GM18526 (cell line): ENCODE measurements around the gene LAMC2.

Source experiments
- POLR2A ChIP-seq: IDR thresholded peaks from 3 replicates; pipeline ENCODE4 v1.6.1; 2011; ENCODE audit not compliant: insufficient read length; ENCODE audit errors: extremely low read depth

LAMC2 gene

GRCh38 chr1:183185941-183186490 lies at the start of gene LAMC2:
TSS of gene LAMC2 (plus strand) at chr1:183186264. CDS start at chr1:183186353, 89 bp downstream.
- TF ChIP-seq POLR2A, result no peak

- TF ChIP-seq POLR2A, result no peak
Observed at GRCh38 chr1:183137782-183138181, 48.3 kb upstream of the LAMC2 start.

DNA sequence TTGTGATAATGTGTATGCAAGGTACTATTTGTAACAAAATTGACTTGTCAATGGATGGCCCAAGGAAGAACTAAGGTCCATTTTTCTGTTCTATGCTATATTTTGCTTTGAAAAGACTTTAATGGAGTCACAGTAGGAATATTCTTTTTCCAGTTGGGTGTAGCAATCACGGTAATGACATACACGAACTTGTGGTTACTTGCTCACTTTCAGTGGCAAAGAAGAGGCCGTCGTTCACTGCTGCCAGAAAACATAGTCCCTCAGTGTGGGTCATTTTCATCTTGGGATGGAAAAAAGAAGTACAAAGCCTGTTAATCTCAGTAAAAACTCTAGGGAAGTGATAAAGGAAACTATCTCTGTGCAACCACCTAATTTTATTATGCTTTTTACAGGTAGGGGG lies 47.8 kb upstream of the LAMC2 start:
- no peak for TF ChIP-seq POLR2A

GRCh38 chr1:183139281-183139942 lies 46.7 kb upstream of the LAMC2 start:
- TF ChIP-seq POLR2A, result no peak

DNA sequence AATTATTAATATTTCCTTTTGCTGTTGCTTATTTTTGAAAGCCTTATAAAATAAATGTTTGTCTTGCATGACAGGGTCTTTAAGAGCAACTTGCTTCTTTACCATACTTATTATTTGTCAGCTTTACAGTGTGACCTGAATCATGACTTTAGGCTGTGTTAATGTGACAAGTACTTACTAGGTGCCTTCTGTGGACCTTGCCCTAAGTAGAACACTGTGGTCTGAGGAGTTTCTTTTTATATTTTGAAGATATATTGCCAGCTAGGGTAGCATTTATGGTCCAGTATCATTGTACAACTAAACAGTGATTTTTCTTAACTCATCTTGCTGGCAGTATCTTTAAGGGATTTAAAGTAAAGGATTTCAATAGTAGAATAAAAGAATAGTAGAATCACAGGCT lies 45.4 kb upstream of the LAMC2 start:
- TF ChIP-seq POLR2A, result no peak

DNA sequence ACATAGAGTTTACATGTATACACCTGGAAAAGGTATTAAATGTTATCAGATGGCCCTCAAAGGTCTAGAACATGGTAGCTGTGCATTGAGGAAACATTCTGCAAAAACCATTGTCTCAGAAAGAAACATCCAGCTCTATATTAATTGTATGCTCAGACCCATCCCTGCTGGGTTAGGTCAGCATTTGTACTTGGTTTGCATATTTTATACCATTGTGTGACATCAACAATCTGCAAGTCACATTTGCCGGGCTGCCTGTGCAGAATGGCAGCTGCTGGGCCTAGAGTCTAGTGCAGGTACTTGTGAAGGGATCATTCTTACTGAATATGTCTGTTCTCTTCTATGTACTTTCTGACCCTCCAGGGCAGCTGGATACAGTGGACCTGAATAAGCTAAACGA lies 43.9 kb upstream of the LAMC2 start:
- no peak for TF ChIP-seq POLR2A

GRCh38 chr1:183143576-183144315 lies 42.3 kb upstream of the LAMC2 start:
- TF ChIP-seq POLR2A, result no peak

DNA sequence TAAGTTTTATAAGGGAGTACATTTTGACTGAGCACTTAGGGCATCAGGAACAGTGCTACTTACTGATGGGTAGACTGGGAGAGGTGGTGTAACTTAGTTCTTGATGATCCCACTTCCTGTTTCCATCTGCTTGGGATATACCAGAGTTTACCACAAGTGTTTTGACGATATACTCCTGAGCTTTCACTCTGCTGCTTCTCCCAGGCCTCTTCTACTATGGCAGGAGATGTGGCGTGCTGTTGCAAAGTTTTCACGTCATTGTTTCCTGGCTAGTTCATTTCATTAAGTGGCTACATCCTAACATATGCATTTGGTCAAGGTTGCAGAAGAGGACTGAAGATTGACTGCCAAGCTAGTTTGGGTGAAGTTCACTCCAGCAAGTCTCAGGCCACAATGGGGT lies 41.3 kb upstream of the LAMC2 start:
- TF ChIP-seq POLR2A, result no peak

- no peak for TF ChIP-seq POLR2A
Observed at GRCh38 chr1:183147735-183148134, 38.3 kb upstream of the LAMC2 start.

- TF ChIP-seq POLR2A, result no peak
Observed at GRCh38 chr1:183148599-183148998, 37.5 kb upstream of the LAMC2 start.

- TF ChIP-seq POLR2A, result no peak
Observed at GRCh38 chr1:183149273-183149672, 36.8 kb upstream of the LAMC2 start.

DNA sequence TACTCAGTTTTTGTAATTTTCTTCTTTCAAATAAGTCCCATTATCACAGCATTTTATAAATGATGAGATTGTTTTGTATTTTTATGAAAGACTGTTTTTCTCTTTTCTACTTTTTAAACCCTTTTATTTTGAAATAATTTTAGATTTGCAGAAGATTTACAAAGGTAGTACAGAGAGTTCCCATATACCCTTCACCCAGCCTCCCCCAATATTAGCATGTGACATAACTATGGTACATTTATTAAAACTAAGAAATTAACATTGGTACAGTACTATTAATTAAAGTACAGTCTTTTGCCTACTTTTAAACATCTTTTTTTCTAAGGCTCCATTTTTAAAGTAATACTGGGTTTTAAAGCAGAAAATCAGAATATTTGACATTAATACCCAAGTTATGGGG lies 35.6 kb upstream of the LAMC2 start:
- no peak for TF ChIP-seq POLR2A

DNA sequence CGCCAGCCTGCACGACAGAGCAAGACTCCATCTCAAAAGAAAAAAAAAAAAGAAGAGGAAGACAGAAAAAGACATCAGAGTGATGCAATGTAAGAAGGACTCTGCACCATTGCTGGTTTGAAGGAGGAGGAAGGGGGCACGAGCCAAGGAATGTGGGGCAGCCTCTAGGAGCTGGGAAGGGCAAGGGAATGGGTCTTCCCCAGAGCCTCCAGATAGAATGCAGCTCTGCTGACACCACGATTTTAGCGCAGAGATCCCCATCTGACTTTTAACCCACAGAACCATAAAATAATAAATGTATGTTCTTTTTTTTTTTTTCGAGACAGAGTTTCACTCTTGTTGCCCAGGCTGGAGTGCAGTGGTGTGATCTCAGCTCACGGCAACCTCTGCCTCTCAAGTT lies 33.9 kb upstream of the LAMC2 start:
- TF ChIP-seq POLR2A, result no peak

DNA sequence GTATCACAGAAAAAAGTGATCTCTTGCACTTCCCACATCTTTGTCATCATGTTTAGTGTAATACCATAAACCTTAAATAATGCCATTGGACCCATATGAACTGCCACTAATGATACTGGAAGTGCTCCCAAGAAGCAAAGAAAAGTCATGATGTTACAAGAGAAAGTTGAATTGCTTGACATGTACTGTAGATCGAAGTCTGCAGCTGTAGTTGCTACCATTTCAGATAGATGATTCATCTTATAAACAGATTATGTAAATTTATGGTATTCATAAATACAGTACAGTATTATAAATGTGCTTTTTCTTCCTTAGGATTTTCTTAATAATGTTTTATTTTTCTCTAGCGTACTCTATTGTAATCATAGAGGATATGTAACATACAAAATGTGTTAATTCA lies 30.1 kb upstream of the LAMC2 start:
- TF ChIP-seq POLR2A, result no peak

DNA sequence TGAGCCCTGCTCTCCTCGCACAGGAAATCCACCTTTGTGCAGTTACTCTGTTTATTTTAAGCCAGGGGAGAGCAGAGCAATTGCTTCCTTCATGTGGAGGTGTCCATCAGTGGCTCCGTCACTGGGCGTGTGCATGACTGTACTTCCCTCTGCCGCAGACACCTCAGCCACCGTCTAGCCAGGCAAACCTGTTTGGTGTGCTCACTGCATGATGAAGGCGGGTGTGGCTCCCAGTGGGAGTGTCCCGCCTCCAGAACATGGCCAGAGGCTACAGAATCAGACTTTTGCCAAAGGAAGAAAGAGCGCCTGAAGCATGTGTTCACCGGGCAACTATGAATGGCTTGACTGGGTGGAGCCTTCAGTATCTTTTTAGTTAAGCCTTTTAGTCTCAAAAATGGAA lies 26.1 kb upstream of the LAMC2 start:
- TF ChIP-seq POLR2A, result no peak

DNA sequence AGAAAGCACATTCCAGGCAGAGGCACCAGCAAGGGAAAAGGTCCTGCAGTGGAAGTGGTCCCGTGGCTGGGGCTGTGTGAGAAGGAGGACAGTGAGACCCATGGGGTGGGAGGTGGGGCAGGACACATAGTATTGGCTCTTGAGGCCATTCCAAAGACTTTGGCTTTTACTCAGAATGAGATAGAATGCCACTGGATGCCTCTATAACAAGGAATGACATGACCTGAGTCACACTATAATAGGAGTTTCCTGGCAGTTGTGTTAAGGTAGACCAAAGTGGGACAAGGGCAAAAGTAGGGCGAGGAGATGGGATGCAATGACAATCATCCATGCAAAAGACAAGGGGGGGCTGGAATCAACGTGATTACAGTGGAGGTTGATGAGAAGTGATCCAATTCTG lies 24.7 kb upstream of the LAMC2 start:
- no peak for TF ChIP-seq POLR2A
